OCI-LY3 (cell line): Measurements from ENCODE around the gene TNS3.

Source experiments
- H2AFZ ChIP-seq: fragments of 200-600, 300-600 bp; shearing (Covaris generic); 2 replicates; pipeline ENCODE4 v1.6.0; 2014; ENCODE audit warnings: antibody characterized with exemption, low read depth, low read length
- H3K27ac ChIP-seq: fragments of 200-600, 300-600 bp; sonication (generic); 2 replicates; pipeline ENCODE4 v1.5.1; 2014; ENCODE audit warnings: mild to moderate bottlenecking, low read length, moderate library complexity, mixed read lengths
- H3K27me3 ChIP-seq: fragments of 200-600, 300-600 bp; sonication (generic); 2 replicates; pipeline ENCODE4 v1.6.1; 2014; ENCODE audit warnings: low read depth, low read length, mixed read lengths
- H3K36me3 ChIP-seq: fragments of 200-600, 300-600 bp; sonication (generic); replicated peaks from 2 replicates; pipeline ENCODE3; 2014; ENCODE audit warnings: low read depth, low read length, mixed read lengths
- H3K4me1 ChIP-seq: fragments of 300-600, 200-600 bp; sonication (generic); 2 replicates; pipeline ENCODE4 v1.6.1; 2014; ENCODE audit warnings: low read length, mixed read lengths
- H3K4me2 ChIP-seq: fragments of 200-600, 300-600 bp; sonication (generic); 2 replicates; pipeline ENCODE4 v1.6.1; 2014; ENCODE audit warnings: low read length, mixed read lengths
- H3K4me3 ChIP-seq: fragments of 300-600, 200-600 bp; sonication (generic); 2 replicates; pipeline ENCODE4 v1.5.1; 2014; ENCODE audit warnings: antibody characterized with exemption, mild to moderate bottlenecking, low read length, moderate library complexity
- H3K79me2 ChIP-seq: fragments of 300-600, 200-600 bp; shearing (Covaris generic); 2 replicates; pipeline ENCODE4 v1.6.1; 2014; ENCODE audit warnings: mild to moderate bottlenecking, low read length, mixed read lengths
- H3K9ac ChIP-seq: fragments of 300-600, 200-600 bp; shearing (Covaris generic); 2 replicates; pipeline ENCODE4 v1.6.0; 2014; ENCODE audit warnings: mild to moderate bottlenecking, low read length, moderate library complexity
- H3K9me3 ChIP-seq: fragments of 200-600, 300-600 bp; shearing (Covaris generic); 2 replicates; pipeline ENCODE4 v1.6.1; 2014; ENCODE audit warnings: low read length, mixed read lengths; ENCODE audit not compliant: insufficient read depth
- H4K20me1 ChIP-seq: fragments of 200-600, 300-600 bp; sonication (generic); 2 replicates; pipeline ENCODE4 v1.6.1; 2016; ENCODE audit warnings: low read length, mixed read lengths; ENCODE audit not compliant: insufficient read depth
- EZH2phosphoT487 ChIP-seq: fragments of 200-600 bp; shearing (Covaris generic); IDR thresholded peaks from 2 replicates; pipeline ENCODE4 v1.6.1; 2018; ENCODE audit warnings: antibody characterized with exemption, mixed run types, low read depth
- TF ChIP-seq, protein P1 (sequence below): fragments of 200-600, 300-600 bp; sonication (generic); IDR thresholded peaks from 2 replicates; pipeline ENCODE4 v1.5.1; 2014; ENCODE audit warnings: antibody characterized with exemption, low read length, low read depth

TNS3 gene

DNA sequence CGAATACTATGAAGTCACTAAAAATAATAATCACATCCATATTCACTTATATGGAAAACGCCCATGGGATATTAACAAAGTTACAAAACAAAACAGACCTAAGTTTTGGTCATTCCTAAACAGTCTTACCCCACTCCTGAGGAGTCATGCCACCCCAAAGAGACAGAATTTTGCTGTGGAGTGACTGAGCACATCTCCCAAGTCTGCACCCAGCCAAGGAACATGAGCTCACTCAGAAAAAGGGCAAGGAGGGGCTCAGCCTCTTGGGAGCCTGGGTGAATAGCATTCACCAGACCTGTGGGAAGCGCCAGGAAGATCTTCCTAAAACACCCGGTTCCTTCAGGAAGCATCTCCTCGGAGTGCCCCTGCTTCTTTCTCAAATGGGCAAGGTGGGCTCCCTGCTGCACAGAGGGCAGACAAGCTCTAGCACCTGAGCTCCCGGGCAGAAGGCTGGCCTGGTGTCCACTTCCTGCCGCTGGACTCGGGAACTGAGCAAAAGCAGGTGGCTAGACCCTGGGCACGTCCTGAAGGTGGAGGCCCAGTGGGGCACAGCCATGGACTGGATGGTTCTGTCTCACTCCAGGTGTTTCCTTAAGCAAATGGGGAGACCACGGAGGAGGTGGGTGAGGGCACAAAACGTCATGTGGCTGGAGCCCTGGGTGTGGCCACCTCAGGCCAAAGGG, 31.0 kb downstream of the TNS3 start:
- Histone ChIP-seq H3K36me3 (peaks cover 7% of the 10 kb centered on the region), H3K79me2 (no peaks in the 10 kb centered on the region), H3K9me3 (peaks cover 7% of the 10 kb centered on the region; the same call in 1 of the 2 replicates), H3K27ac (no peak overlapping the region), H3K9ac (no peak overlapping the region), H3K27me3 (no peaks in the 10 kb centered on the region), H2AFZ (no peak overlapping the region), H3K4me2 (no peak overlapping the region), H3K4me3 (no peak overlapping the region), H3K4me1 (peaks cover 28% of the 10 kb centered on the region), H4K20me1 (no peaks in the 10 kb centered on the region)
- TF ChIP-seq, protein P1, sequence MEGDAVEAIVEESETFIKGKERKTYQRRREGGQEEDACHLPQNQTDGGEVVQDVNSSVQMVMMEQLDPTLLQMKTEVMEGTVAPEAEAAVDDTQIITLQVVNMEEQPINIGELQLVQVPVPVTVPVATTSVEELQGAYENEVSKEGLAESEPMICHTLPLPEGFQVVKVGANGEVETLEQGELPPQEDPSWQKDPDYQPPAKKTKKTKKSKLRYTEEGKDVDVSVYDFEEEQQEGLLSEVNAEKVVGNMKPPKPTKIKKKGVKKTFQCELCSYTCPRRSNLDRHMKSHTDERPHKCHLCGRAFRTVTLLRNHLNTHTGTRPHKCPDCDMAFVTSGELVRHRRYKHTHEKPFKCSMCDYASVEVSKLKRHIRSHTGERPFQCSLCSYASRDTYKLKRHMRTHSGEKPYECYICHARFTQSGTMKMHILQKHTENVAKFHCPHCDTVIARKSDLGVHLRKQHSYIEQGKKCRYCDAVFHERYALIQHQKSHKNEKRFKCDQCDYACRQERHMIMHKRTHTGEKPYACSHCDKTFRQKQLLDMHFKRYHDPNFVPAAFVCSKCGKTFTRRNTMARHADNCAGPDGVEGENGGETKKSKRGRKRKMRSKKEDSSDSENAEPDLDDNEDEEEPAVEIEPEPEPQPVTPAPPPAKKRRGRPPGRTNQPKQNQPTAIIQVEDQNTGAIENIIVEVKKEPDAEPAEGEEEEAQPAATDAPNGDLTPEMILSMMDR = no peak
- TF ChIP-seq EZH2phosphoT487 = no peak

DNA sequence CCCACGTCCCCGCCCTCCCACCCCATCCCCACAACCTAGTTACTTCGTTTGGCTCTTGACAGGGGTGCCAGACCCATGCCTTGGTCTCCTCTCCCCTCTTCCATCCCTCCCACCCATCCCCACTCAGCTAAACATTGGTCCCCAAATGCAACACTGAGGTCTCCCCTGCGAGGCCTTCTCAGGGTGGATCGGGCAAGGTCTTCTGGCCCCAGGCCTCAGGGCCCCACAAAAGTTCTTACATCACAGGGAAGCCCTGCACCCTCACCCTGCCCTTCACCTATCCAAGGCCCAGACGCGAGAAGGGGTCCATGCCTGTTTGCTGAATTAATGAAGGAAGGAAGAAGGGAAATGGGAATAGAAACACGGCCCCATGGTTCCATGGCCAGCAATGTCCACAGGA, 32.0 kb downstream of the TNS3 start:
- Histone ChIP-seq H3K79me2 (no peaks in the 10 kb centered on the region), H3K4me2 (no peak overlapping the region), H3K36me3 (peaks cover 7% of the 10 kb centered on the region), H2AFZ (no peak overlapping the region), H3K27me3 (no peaks in the 10 kb centered on the region), H3K4me3 (no peak overlapping the region), H4K20me1 (no peaks in the 10 kb centered on the region), H3K4me1 (peaks cover 28% of the 10 kb centered on the region), H3K9me3 (peaks cover 7% of the 10 kb centered on the region; the same call in 1 of the 2 replicates), H3K27ac (no peak overlapping the region), H3K9ac (no peak overlapping the region)
- no peak for TF ChIP-seq EZH2phosphoT487
- TF ChIP-seq, protein P1 = no peak

DNA sequence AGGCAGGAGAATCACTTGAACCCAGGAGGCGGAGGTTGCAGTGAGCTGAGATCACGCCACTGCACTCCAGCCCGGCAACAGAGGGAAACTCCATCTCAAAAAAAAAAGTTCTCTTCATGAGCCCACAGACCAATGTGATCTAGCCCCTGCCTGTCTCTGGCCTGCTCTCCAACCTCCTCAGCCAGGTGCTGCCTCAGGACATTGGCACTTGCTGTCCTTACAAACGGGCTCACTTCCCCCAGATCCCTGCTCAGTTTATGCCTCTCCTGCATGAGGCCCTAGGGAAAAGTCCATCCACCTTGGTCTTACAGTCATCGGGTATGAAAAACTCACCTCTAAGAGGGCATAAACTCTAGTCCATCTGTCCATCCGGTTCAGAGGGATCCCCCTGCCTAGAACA, 32.5 kb downstream of the TNS3 start:
- TF ChIP-seq EZH2phosphoT487 = no peak
- TF ChIP-seq, protein P1 = no peak
- Histone ChIP-seq H2AFZ (no peak overlapping the region), H3K79me2 (no peaks in the 10 kb centered on the region), H3K4me1 (peaks cover 32% of the 10 kb centered on the region), H3K4me3 (no peak overlapping the region), H3K36me3 (peaks cover 7% of the 10 kb centered on the region), H3K9me3 (peaks cover 7% of the 10 kb centered on the region; the same call in 1 of the 2 replicates), H3K4me2 (no peak overlapping the region), H3K27me3 (no peaks in the 10 kb centered on the region), H3K9ac (no peak overlapping the region), H3K27ac (no peak overlapping the region), H4K20me1 (no peaks in the 10 kb centered on the region; the same call in 1 of the 2 replicates)

DNA sequence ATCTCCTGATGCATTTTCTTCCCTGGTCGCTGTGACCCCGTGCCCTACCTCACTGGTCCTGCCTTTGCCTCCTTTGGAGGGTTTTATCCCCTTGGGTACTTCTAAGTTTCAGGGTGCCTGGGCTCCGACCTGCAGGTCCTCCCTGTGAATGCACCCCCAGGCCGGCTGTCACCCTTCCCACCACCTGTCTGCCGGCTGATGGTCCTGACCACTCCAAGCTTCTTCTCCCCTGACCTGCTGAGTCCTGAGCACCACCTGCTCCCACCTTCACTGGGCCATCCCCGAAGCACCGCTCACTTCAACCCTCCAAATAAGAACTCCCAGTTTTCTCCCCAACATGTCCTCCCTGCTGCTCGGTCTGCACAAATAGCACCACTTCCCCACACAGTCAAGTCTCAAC, 33.4 kb downstream of the TNS3 start:
- Histone ChIP-seq H3K36me3 (peaks cover 5% of the 10 kb centered on the region), H3K4me3 (no peak overlapping the region), H2AFZ (no peak overlapping the region), H3K9me3 (peaks cover 5% of the 10 kb centered on the region; the same call in 1 of the 2 replicates), H3K27ac (no peak overlapping the region), H3K9ac (no peak overlapping the region), H3K4me1 (peaks cover 38% of the 10 kb centered on the region), H3K79me2 (no peaks in the 10 kb centered on the region), H3K27me3 (no peaks in the 10 kb centered on the region), H4K20me1 (no peaks in the 10 kb centered on the region; the same call in 1 of the 2 replicates), H3K4me2 (no peak overlapping the region)
- TF ChIP-seq, protein P1 = no peak
- TF ChIP-seq EZH2phosphoT487 = no peak
